ENCODE results near the gene NISCH. TPM values are rescaled to one million over a fixed set of nuclear protein-coding genes. Genes with fewer than 3 reads are reported as not detected.

The NISCH gene
- total RNA-seq, 6 experiments from 2014 or later = 46.4 to 62.5 (median 55.8) TPM

DNA sequence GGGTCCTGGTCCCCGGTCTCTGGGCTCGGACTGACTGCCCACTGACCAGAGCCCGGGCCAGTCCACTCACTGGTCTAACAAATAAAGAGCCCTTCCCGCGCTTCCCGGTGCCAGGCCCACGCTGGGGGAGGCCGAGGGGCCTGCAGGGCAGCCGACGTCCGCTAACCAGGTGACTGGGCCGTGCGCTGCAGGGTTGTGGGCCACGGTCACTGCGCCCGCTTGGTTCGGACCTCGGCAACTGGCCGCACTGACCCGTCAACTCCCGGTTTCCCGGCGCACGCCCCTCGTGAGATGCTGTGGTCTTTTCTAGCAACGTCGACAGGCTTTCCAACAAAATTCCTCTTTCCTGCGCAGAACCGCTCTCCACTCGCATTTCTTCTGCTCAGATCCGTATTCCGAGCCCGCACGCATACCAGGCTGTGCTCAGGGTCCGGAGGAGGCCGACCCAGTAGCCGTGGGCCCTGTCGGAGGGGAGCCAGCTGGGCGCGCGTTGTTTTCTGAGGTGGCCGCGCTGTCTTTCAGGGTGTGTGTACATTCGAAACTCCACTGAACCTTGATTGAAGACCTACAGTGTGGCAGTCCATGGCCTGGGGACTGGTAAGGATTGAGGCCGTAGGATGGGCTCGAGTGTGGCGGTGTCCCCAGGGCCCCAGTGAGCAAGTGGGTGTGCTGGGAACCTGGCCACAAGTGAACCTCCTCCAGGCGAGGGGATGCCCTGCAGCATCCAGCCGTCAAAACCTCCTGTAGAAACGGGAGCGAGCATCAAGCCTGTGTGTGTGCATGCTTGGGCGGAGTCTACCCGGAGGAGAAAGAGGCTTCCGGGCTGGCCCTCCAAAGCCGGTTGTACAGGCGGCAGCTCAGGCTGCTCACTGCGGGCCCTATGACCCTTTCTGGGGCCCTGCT, 79.1 kb downstream of the NISCH start:
- H3K36me3 Mint-ChIP-seq (ENCODE audit: low read depth) = peaks cover 20% of the 10 kb centered on the region
- TF ChIP-seq, protein P1, sequence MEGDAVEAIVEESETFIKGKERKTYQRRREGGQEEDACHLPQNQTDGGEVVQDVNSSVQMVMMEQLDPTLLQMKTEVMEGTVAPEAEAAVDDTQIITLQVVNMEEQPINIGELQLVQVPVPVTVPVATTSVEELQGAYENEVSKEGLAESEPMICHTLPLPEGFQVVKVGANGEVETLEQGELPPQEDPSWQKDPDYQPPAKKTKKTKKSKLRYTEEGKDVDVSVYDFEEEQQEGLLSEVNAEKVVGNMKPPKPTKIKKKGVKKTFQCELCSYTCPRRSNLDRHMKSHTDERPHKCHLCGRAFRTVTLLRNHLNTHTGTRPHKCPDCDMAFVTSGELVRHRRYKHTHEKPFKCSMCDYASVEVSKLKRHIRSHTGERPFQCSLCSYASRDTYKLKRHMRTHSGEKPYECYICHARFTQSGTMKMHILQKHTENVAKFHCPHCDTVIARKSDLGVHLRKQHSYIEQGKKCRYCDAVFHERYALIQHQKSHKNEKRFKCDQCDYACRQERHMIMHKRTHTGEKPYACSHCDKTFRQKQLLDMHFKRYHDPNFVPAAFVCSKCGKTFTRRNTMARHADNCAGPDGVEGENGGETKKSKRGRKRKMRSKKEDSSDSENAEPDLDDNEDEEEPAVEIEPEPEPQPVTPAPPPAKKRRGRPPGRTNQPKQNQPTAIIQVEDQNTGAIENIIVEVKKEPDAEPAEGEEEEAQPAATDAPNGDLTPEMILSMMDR (IDR thresholded peaks at IDR 0.05) = no peak
- peak overlapping the region; percentile 78 for H3K27ac Mint-ChIP-seq
- H3K4me1 Mint-ChIP-seq (ENCODE audit: low read depth) = peaks cover 63% of the 10 kb centered on the region
- H3K27me3 Mint-ChIP-seq (ENCODE audit: insufficient read depth) = peaks cover 7% of the 10 kb centered on the region
- peak; percentile 38 for DNase-seq
- no peaks in the 10 kb centered on the region for H3K9me3 Mint-ChIP-seq
- H3K4me3 Mint-ChIP-seq = peak overlapping the region; percentile 88

DNA sequence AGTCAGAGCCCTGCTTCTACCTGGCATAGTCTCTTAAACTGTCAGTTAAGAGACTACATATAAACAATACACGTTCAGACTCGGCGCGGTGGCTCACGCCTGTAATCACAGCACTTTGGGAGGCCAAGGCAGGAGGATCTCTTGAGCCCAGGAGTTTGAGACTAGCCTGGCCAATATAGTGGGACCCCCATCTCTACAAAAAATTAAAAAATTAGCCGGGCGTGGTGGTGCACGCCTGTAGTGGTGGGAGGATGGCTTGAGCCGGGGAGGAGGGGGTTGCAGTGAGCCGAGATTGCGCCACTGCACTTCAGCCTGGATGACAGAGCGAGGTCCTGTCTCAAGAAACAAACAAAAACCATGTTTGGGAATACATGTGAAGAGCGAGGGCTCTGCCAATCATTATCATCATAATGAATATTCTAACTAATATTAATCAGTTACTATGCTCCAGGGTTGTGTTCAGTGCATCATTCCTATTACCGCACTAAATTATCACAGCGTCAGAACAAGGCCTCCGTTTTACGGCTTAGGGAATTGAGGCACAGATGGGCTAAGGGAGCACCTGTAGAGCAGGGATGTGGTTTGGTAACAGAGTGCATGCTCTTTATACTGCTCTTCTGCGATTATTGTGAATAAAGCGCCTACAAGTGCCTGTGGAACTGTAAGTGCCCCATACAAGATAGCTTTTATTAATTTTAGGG, 80.2 kb downstream of the NISCH start:
- H3K27ac Mint-ChIP-seq = peak overlapping the region; percentile 78
- no peak for DNase-seq
- H3K9me3 Mint-ChIP-seq = no peaks in the 10 kb centered on the region
- H3K4me3 Mint-ChIP-seq = peak overlapping the region; percentile 100
- TF ChIP-seq, protein P1 (IDR thresholded peaks at IDR 0.05) = no peak
- H3K4me1 Mint-ChIP-seq (ENCODE audit: low read depth) = peaks cover 61% of the 10 kb centered on the region
- H3K36me3 Mint-ChIP-seq (ENCODE audit: low read depth) = peaks cover 24% of the 10 kb centered on the region
- H3K27me3 Mint-ChIP-seq (ENCODE audit: insufficient read depth) = peaks cover 7% of the 10 kb centered on the region

- DNase-seq = no peak
- Mint-ChIP-seq H3K9me3 (no peaks in the 10 kb centered on the region), H3K27me3 (ENCODE audit: insufficient read depth) (peaks cover 7% of the 10 kb centered on the region), H3K36me3 (ENCODE audit: low read depth) (peaks cover 28% of the 10 kb centered on the region), H3K4me1 (ENCODE audit: low read depth) (peaks cover 62% of the 10 kb centered on the region), H3K4me3 (peak overlapping the region; percentile 100), H3K27ac (no peak overlapping the region; the same call in 1 of the 2 replicates)
- TF ChIP-seq, protein P1 (IDR thresholded peaks at IDR 0.05) = no peak
Observed at GRCh38 chr3:52536112-52536368, 80.6 kb downstream of the NISCH start.

DNA sequence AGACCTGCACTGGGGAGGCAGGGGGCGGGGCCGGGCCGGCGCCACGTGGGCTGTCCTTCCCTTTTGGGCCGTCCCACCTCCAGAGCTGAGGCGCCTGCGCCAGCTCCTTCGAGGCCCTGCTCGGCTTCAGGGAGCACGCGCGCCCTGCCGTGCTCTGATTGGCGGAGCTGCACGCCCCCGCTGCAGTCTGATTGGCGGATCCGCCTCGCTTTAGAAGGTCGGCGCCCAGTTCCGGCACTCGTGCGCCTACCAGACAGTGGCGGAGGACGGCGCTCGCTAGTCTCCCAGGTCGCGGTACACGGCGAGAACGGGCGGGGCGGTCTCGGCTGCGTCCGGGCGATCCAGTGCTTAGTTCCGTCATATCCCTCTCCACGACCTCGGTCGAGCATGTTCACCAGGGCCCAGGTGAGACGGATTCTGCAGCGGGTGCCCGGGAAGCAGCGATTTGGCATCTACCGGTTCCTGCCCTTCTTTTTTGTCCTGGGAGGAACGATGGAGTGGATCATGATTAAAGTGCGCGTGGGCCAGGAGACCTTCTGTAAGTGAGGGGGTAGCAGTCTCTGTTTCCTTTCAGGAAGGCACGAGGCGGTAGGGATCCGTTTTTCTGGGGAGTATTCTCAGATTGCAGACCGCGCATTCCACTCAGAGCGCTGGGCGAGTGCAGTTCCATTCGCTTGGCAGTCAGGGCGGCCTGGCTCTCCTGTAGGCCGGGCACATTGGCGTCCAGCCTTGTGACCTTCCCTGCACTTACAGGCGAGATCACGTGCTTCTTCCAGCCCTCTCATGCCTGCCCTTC, 81.2 kb downstream of the NISCH start, which contains the start of gene UQCC5:
UQCC5 (plus strand) TSS at position 237 of the 796 bp plus-strand sequence; CDS start at position 388, 151 bp downstream.
- Mint-ChIP-seq H3K4me1 (ENCODE audit: low read depth) (peaks cover 62% of the 10 kb centered on the region), H3K27ac (peak within 1 kb of the TSS; percentile 99), H3K27me3 (ENCODE audit: insufficient read depth) (peaks cover 7% of the 10 kb centered on the region), H3K9me3 (no peaks in the 10 kb centered on the region), H3K4me3 (peak within 1 kb of the TSS; percentile 100), H3K36me3 (ENCODE audit: low read depth) (peaks cover 32% of the 10 kb centered on the region)
- TF ChIP-seq, protein P1 (IDR thresholded peaks at IDR 0.05) = no peak; the same call in 1 of the 2 replicates
- DNase-seq = peak; percentile 98

DNA sequence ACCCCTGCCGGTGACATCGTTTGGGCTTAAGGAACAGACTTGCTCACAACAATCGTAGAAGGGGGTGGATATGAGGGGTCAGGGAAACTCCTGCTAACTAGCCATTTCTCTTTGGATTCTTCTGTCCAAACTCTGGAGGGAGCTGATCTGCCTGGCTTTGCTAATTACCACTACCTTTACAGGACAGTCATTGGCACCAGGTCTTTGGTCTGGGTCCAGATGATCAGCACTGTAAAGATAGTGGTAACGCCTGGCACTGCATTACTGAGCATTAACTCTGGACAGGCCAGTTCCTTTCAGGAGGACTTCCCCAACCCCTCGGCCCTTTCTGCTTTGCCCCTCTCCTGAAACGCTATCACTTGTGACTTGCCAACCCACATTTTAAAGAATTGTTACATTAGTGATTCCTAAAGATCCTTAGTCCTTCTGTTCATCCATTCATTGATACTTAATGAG, 81.8 kb downstream of the NISCH start:
- Mint-ChIP-seq H3K27ac (peak overlapping the region; percentile 99), H3K36me3 (ENCODE audit: low read depth) (peaks cover 37% of the 10 kb centered on the region), H3K4me1 (ENCODE audit: low read depth) (peaks cover 60% of the 10 kb centered on the region), H3K9me3 (no peaks in the 10 kb centered on the region), H3K4me3 (peak overlapping the region; percentile 100), H3K27me3 (ENCODE audit: insufficient read depth) (peaks cover 7% of the 10 kb centered on the region)
- no peak for DNase-seq
- TF ChIP-seq, protein P1 (IDR thresholded peaks at IDR 0.05) = no peak
